SK-N-MC (cell line): ENCODE results near the gene CTRL.

Source experiments
- DNase-seq: peaks from one replicate; pipeline ENCODE4 v3.0.0-alpha.2; 2011; ENCODE audit warnings: low read depth, low spot score
- H3K27ac ChIP-seq: fragments of 200-600 bp; sonication (generic); 2 replicates; pipeline ENCODE4 v1.5.1; 2016; ENCODE audit warnings: mixed run types
- H3K36me3 ChIP-seq: fragments of 200-600 bp; sonication (generic); 2 replicates; pipeline ENCODE4 v1.6.1; 2017; ENCODE audit warnings: antibody characterized with exemption, low read length, mixed read lengths; ENCODE audit not compliant: insufficient read depth
- H3K4me3 ChIP-seq: fragments of 200-600 bp; sonication (generic); 2 replicates; pipeline ENCODE4 v1.5.1; 2016
- H3K9ac ChIP-seq: fragments of 200-600 bp; sonication (generic); 2 replicates; pipeline ENCODE4 v1.8.0; 2017; ENCODE audit warnings: mixed run types, mixed read lengths; ENCODE audit not compliant: insufficient read length
- H3K9me3 ChIP-seq: fragments of 200-600 bp; sonication (generic); 2 replicates; pipeline ENCODE4 v1.6.1; 2017; ENCODE audit warnings: low read depth, mild to moderate bottlenecking, antibody characterized with exemption, low read length, moderate library complexity, mixed read lengths
- EZH2 ChIP-seq: fragments of 200-600 bp; sonication (generic); IDR thresholded peaks from one replicate; pipeline ENCODE4 v1.6.1; 2017; ENCODE audit warnings: antibody characterized with exemption
- FOXP2 ChIP-seq: optimal IDR thresholded peaks from 2 replicates; pipeline ENCODE3; 2011; ENCODE audit warnings: mild to moderate bottlenecking, moderate library complexity; ENCODE audit not compliant: insufficient read depth; ENCODE audit errors: extremely low read length, control extremely low read depth
- POLR2AphosphoS5 ChIP-seq: IDR thresholded peaks from 2 replicates; pipeline ENCODE4 v1.6.1; 2012; ENCODE audit warnings: mild to moderate bottlenecking, low read depth, low read length, borderline replicate concordance

Gene CTRL

GRCh38 chr16:67936880-67937605 is 5.4 kb upstream of the CTRL start:
- Histone ChIP-seq H3K9ac (no peak overlapping the region), H3K27ac (no peak overlapping the region), H3K4me3 (peak overlapping the region; percentile 87), H3K9me3 (no peaks in the 10 kb centered on the region), H3K36me3 (no peaks in the 10 kb centered on the region)
- TF ChIP-seq EZH2: no peak
- TF ChIP-seq FOXP2: no peak
- no peak for TF ChIP-seq POLR2AphosphoS5
- DNase-seq: no peak

DNA sequence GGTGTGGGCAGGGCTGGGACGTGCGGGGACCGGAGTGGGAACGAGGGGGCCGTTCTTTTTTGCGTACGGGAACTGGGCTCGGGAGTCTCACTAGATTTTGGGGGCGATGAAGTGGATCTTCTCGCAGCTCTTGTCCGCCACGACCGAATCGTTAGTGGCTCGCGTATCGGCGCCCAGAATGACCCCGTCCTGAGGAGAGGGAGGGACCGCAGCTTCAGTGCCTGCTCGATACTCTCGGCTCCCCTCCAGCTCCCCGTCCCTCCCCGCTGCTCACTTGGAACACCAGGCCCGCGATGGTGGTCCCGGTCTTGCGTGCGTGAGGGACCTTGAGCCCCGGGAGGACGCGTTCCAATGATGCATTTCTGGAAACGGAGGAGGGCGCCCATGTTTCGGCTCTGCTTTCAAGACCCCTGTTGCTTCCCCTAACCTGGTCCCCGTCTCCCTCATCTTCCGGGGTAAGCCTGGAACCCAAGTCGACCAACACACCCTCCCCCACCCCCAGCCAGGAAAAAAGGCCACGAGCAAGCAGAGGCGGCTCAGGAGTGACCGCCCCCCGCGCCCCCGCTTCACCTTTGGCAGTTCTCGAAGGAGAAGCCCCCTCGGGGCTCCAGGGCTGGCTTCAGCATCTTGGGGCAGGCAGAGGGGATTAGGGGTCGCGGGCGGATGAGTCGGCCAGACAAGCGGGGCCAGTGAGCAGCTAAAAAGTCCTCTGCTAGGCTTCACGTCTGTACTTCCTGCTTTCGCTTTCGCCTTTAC is 4.6 kb upstream of the CTRL start, which contains the start of gene PSMB10:
Gene PSMB10 (minus strand): TSS at position 727 of the 756 bp plus-strand sequence. CDS start 101 bp downstream, at position 626.
- no peaks in the 10 kb centered on the region for H3K36me3 ChIP-seq
- no peak for DNase-seq
- TF ChIP-seq POLR2AphosphoS5 (no peak), EZH2 (no peak), FOXP2 (no peak)
- peak within 1 kb of the TSS; percentile 87 for H3K4me3 ChIP-seq
- H3K27ac ChIP-seq: no peak within 1 kb of the TSS
- H3K9ac ChIP-seq: peak within 1 kb of the TSS; percentile 76
- H3K9me3 ChIP-seq: no peaks in the 10 kb centered on the region

GRCh38 chr16:67935402-67936123 is 3.9 kb upstream of the CTRL start:
- Histone ChIP-seq H3K36me3 (no peaks in the 10 kb centered on the region), H3K9me3 (no peaks in the 10 kb centered on the region), H3K9ac (peak overlapping the region; percentile 76), H3K4me3 (peak overlapping the region; percentile 87), H3K27ac (no peak overlapping the region)
- no peak for DNase-seq
- no peak for TF ChIP-seq EZH2
- no peak for TF ChIP-seq FOXP2
- peak; percentile 67; the same call in 1 of the 2 replicates for TF ChIP-seq POLR2AphosphoS5

DNA sequence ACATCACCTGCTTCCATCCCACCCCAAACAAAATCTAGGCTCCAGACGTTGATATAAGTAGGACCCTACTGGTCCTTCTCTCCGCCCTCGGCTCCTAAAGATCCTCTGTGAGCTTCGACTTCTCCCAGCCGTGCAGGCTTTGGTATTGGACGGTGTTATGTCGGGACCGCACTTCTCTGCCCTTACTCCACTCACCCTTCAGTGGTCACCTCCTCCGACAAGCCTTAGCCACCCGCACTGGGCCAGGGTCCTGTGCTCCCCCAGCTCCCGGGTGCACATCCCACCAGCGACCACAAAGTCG is 3.4 kb upstream of the CTRL start:
- no peak overlapping the region for H3K27ac ChIP-seq
- peak overlapping the region; percentile 87 for H3K4me3 ChIP-seq
- DNase-seq: no peak
- H3K36me3 ChIP-seq: no peaks in the 10 kb centered on the region
- peak overlapping the region; percentile 63 for H3K9ac ChIP-seq
- no peaks in the 10 kb centered on the region for H3K9me3 ChIP-seq
- no peak for TF ChIP-seq EZH2
- TF ChIP-seq FOXP2: no peak
- TF ChIP-seq POLR2AphosphoS5: no peak

DNA sequence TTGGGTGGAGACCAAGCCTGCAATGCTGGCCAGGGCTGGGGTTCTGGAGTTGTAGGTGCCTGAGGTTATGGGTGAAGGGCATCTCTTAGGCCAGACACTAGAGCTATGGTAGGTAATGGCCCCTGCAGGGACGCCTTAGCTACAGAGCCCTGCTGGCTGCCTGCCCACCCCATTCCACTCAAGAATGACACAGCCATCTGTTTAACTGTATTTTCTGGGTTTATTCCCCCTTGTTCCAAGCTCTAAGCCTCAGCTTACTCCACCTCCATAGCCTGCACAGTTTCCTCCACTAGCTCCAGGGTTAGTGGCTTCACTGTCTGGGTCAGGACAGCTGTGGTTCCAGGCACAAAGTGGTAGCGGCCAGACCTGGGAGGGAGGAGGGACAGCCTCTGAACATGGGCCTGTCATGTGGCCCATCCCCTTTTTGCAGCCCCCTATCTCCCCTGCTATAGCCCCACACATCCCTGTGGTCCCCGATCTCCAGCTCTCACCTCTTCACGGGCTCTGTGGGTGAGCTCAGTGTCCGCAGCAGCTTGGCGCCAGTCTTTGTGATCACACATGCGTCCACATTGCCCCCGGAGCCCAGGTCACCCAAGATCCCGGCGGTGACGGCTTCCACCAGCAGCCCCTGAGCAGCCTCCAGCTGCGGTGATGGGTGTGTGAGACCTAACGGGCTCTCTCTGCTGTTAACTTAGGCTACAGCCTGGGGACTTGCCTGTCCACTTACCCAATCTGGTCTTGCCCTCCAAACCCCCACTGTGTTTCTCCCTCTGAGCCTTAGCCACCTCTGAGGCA is 2.8 kb upstream of the CTRL start:
- H3K4me3 ChIP-seq: peak overlapping the region; percentile 87
- no peak overlapping the region for H3K27ac ChIP-seq
- no peaks in the 10 kb centered on the region for H3K9me3 ChIP-seq
- H3K9ac ChIP-seq: peak overlapping the region; percentile 63
- H3K36me3 ChIP-seq: no peaks in the 10 kb centered on the region
- TF ChIP-seq FOXP2 (no peak), POLR2AphosphoS5 (no peak), EZH2 (no peak)
- no peak for DNase-seq

GRCh38 chr16:67933805-67934204 is 2.1 kb upstream of the CTRL start:
- no peak for TF ChIP-seq FOXP2
- no peak for TF ChIP-seq POLR2AphosphoS5
- TF ChIP-seq EZH2: no peak
- Histone ChIP-seq H3K4me3 (no peak overlapping the region), H3K9me3 (no peaks in the 10 kb centered on the region), H3K36me3 (no peaks in the 10 kb centered on the region), H3K9ac (no peak overlapping the region), H3K27ac (no peak overlapping the region)
- no peak for DNase-seq

GRCh38 chr16:67932462-67932840 is 789 bp upstream of the CTRL start:
- Histone ChIP-seq H3K9ac (no peak overlapping the region), H3K9me3 (no peaks in the 10 kb centered on the region), H3K36me3 (no peaks in the 10 kb centered on the region), H3K27ac (no peak overlapping the region), H3K4me3 (no peak overlapping the region)
- no peak for DNase-seq
- TF ChIP-seq EZH2: no peak
- TF ChIP-seq FOXP2: no peak
- TF ChIP-seq POLR2AphosphoS5: no peak
